ENCODE results near the gene RAB3IL1.

The RAB3IL1 gene

DNA sequence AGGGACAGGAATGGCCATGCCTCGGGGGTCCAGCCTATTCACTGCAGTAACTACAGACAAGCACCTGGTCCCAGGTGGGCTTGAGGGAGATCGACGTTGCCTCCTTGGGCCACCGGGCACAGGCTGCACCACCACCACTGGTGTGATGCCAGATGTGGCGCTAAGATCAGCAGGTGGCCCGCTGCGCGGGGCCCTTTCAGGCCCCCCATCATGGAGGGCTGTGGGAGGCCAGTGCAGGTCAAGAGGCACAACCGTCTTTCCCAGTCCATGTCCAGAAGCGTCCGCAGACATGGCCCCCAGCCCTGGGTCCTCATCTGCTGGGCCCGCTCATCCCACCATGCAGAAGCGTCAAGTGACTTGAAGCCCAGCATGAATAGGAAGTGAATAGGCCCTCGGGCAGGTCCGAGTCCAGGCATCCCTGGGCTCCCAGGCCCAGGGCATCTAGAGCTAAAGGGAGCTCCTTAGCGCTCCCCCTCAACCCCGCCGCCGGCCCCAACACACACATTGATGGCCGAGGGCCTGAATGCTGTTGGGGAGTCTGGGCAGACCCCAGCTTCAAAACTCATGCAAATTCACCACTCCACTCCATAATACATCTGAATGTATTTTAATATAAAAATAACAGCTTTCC is 44.3 kb downstream of the RAB3IL1 start:
- no peak for DNase-seq (ENCODE audit: extremely low spot score, insufficient read length, low read depth)
- FAIRE-seq, result no peak

DNA sequence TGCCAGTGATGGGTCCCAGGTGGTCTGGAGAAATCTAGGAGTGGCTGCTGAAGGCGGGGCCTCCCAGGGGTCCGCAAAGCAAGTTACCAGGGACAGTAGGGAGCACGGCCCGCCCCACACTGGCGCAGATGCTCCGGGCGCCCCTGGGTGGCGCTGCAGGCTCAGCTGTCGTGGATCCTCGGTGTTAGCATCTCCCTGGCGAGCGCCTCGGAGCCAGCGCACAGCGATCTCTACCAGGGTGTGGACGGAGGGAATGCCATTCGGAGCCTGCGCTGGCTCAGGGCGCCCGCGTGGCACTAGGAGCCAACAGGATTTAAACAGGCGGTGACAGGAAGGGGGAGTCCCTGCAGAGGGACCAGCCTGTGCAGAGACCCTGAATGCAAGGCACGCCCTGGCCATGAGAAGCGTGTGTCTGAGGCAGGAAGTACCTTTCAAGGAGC is 46.2 kb downstream of the RAB3IL1 start:
- peak; percentile 64 for DNase-seq (ENCODE audit: extremely low spot score, insufficient read length, low read depth)
- no peak for FAIRE-seq

DNA sequence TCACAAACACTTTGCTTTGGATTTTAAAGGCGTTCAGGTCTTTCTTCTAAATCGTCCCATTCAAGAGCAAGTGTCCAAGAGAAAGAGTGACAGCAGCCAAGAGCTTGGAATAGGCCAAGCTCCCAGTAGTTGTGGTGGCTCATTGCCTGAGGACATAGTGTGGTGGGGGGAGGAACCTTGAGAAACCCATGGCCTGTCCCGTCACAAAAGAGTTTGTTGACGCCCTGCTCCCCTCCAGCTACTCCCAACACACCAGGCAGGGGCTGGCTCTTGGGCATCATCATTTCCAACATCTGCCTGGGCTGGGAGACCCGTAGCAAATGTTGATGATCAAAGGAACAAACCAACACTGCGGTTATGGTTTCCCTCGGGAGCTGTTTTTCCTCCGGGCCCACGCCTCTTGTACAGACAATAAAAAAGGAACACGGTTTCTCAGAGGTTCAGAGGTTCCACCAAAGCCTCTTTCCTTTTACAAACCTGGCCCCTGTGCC is 46.8 kb downstream of the RAB3IL1 start:
- DNase-seq (ENCODE audit: extremely low spot score, insufficient read length, low read depth) (no peak), FAIRE-seq (no peak)

DNA sequence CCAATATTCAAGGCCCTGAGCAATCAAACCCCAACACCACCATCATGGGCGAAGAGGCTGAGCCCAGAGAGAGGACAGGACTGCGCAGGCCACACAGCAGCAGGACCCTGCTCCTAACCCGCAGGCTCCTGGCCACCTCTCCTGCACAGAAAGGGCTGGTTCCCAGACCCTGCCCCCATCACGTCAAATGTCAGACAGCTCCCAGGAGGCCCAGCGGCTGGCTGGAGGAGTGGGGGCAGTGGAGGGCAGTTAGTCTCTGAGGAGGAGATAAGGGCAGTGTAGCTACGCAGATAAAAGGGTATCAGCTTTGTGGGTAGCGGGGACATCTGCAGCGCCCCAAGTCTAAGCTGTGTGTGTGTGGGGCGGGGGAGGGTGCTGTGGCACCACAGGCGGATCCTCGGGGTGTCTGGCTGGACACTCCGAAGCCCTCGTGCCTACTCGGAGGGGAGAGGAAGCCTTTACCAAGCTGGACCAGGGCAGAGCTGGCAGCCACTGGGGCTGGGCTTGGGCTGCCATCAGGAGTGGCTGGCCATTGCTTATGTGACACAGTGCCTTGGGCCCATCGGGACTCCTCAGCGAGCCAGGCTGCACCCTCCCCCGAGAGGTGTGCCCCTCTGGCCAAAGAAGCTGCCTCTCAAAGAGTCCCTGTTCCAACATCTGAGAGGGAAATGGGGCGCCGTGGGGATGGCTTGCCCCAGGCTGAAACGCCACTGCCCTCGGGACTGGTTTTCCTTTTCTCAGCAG is 47.5 kb downstream of the RAB3IL1 start:
- DNase-seq (ENCODE audit: extremely low spot score, insufficient read length, low read depth) (no peak), FAIRE-seq (no peak)

- FAIRE-seq, result no peak
- DNase-seq (ENCODE audit: extremely low spot score, insufficient read length, low read depth), result no peak
These were observed 48.0 kb downstream of the RAB3IL1 start for GRCh38 chr11:61869429-61869707.

GRCh38 chr11:61868571-61869428 is 48.6 kb downstream of the RAB3IL1 start:
- no peak for DNase-seq (ENCODE audit: extremely low spot score, insufficient read length, low read depth)
- no peak for FAIRE-seq

- no peak for FAIRE-seq
- DNase-seq (ENCODE audit: extremely low spot score, insufficient read length, low read depth), result no peak
These were observed 50.4 kb downstream of the RAB3IL1 start for GRCh38 chr11:61866958-61867343.

DNA sequence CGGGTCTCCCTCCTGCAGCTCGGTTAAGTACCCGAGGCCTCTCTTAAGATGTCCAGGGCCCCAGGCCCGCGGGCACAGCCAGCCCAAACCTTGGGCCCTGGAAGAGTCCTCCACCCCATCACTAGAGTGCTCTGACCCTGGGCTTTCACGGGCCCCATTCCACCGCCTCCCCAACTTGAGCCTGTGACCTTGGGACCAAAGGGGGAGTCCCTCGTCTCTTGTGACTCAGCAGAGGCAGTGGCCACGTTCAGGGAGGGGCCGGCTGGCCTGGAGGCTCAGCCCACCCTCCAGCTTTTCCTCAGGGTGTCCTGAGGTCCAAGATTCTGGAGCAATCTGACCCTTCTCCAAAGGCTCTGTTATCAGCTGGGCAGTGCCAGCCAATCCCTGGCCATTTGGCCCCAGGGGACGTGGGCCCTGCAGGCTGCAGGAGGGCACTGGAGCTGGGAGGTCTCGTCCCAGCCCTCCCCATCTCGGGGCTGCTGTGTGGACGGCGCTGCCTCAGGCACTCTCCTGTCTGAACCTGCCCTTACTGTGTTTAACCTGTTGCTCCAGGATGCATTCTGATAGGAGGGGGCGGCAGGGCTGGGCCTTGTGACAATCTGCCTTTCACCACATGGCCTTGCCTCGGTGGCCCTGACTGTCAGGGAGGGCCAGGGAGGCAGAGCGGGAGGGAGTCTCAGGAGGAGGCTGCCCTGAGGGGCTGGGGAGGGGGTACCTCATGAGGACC is 51.0 kb downstream of the RAB3IL1 start:
- no peak for DNase-seq (ENCODE audit: extremely low spot score, insufficient read length, low read depth)
- no peak for FAIRE-seq

DNA sequence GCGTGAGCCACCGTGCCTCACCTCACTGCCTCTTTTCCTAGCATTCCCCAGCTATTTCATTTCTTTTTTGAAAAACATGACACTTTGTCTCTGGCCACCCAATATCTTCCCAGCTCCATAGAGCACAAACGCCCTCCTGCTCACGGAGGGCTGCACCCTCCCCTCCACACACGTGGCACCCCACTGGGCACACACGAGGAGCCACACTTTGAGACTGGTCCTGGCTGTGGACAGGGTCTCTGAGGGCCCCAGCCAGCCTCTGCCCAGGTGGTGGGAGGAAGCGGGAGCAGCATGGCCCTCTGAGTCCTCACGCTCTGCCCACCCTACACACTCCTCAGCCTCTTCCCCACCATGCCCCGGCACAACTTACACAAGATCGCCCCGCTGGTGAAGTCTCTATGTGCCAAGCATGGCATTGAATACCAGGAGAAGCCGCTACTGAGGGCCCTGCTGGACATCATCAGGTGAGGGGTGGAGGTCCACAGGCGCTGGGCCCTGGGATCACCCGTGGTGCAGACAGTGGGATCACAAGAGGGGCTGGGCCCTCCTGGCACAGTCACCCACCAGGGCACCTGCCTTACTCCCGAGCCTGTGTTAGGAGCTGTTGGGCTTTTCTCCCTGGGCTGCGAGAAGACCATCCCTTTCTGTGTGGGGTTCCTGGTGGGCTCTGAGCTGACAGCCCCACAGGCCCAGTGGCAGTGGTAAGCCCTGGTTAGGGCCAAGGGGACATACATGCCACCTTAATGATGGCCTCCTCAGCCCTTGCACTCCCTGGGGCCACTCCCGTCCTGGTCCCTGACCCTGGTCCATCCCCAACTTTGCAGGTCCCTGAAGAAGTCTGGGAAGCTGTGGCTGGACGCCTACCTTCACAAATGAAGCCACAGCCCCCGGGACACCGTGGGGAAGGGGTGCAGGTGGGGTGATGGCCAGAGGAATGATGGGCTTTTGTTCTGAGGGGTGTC is 52.3 kb downstream of the RAB3IL1 start:
- no peak for FAIRE-seq

GRCh38 chr11:61863548-61864081 is 53.8 kb downstream of the RAB3IL1 start:
- no peak for DNase-seq (ENCODE audit: extremely low spot score, insufficient read length, low read depth)
- no peak for FAIRE-seq

More for the DNA sequence above, 52.3 kb downstream of the RAB3IL1 start:
- no peak for DNase-seq (ENCODE audit: extremely low spot score, insufficient read length, low read depth)

DNA sequence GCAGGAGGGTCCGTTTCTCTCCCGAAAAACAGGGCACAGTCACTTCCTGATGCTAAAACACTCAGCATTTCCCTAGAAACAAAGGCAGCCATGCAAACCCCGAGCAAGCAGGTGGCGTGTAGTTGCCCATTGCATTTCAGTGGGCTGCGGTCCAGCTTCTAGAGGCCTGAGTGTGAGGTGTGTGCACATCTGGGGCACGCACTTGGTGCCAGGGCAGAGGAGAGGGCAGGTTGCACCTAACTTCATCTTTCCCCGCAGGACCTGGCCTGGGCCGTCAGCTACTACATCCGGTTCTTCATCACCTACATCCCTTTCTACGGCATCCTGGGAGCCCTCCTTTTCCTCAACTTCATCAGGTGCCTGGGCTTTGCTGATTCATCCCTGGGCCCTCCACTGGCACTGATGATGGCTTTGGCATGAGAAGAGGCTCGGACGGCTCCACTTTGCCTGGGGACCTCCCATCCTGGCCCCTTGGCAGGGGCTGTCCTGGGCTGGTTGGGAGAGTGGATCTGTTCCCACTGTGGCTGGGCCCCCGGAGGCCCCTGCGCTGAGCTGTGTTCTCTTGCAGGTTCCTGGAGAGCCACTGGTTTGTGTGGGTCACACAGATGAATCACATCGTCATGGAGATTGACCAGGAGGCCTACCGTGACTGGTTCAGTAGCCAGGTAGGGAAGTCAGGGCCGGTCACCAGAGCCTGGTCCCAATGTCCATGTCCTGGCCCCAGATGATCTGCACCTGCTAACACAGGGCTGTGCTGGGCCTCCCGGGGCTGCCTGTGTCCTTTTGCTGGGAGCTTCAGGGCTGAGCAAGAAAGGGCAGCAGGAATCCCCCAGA is 54.4 kb downstream of the RAB3IL1 start:
- no peak for DNase-seq (ENCODE audit: extremely low spot score, insufficient read length, low read depth)
- no peak for FAIRE-seq

DNA sequence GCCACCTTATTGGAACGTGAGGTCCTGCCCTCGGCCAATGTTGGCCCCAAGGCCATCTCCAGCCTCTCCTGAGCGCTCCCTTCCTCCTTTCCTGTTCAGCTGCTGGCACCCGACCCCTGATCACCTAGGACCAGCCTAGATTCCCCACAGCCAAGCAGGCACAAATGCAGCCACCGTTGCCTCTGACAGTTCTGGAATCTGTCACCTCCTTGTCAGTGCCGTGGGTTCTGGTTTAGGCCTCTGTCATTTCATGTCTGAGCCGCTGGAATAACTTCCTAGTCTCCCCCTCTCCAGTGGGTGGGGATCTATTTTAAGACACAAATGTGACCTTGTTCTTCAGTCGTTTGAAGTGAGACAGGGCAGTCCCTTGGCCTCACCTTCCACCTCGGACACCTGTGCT is 55.7 kb downstream of the RAB3IL1 start:
- FAIRE-seq, result no peak
- DNase-seq (ENCODE audit: extremely low spot score, insufficient read length, low read depth), result no peak

DNA sequence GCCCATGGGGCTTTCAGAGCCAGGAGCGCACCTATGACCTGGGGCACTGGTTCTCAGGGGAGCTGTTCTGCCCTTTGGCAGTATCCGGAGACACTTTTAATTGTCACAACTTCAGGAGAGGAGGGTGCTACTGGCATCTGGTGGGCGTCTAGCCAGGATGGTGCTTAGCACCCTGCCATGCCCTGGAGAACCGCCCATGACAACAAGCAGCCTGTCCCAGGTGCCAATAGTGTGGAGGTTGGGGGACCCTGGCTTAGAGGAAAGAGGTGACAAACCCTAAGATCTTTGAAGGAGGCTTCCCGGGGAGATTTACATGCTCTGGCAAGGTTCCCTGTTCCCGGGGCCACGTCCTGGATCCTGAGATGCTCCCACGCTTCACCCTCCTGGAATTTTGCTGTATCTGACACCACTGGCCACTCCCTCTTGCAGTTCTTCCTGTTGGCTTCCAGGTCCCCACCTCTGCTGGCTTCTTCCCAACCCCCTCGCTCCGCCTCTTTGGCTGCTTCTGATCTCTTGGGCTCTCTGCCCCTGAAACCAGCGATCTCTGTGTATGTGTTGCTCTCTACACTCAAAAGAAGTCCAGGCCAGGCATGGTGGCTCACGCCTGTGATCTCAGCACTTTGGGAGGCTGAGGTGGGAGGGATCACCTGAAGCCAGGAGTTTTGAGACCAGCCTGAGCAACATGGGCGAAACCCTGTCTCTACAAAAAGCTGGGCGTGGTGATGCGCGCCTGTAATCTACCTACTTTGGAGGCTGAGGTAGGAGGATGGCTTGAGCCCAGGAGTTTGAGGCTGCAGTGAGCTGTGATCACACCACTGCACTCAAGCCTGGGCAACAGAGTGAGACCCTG is 57.1 kb downstream of the RAB3IL1 start:
- FAIRE-seq (no peak), DNase-seq (ENCODE audit: extremely low spot score, insufficient read length, low read depth) (no peak)

DNA sequence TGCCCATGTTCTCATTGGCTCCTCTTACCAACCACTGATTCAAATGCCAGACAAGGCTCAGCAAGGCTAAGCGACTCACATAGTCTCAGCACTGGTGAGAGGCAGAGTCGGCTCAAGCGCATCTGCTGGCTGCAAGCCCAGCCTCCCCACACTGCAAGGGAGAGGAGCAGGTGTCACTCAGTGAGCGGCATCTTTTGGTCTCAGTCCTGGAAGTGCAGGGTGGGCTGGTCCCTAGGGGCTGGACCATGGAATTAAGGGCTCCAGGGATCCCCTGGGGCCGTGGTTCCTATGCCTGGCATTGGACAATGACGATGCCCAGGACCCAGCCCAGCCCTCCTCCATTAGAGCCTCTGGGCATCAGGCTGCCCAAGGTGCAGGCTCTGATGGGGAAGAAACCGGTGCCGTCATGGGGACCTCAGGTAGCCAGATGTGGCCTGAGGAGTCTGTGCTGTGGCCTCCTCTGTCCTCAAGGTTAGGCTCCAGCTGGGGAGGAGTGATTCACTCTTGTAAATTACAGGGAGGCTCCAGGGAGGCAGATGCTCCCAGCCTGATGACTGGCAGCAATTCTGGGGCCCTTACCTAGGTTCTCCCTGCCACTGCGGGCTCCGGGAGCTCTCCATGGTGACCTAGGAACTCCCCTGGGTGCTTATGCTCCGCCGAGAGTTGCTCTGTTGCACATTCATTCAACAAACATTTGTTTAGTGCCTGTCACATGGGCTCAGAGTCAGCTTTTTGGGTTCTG is 61.3 kb downstream of the RAB3IL1 start:
- no peak for DNase-seq (ENCODE audit: extremely low spot score, insufficient read length, low read depth)
- no peak for FAIRE-seq

DNA sequence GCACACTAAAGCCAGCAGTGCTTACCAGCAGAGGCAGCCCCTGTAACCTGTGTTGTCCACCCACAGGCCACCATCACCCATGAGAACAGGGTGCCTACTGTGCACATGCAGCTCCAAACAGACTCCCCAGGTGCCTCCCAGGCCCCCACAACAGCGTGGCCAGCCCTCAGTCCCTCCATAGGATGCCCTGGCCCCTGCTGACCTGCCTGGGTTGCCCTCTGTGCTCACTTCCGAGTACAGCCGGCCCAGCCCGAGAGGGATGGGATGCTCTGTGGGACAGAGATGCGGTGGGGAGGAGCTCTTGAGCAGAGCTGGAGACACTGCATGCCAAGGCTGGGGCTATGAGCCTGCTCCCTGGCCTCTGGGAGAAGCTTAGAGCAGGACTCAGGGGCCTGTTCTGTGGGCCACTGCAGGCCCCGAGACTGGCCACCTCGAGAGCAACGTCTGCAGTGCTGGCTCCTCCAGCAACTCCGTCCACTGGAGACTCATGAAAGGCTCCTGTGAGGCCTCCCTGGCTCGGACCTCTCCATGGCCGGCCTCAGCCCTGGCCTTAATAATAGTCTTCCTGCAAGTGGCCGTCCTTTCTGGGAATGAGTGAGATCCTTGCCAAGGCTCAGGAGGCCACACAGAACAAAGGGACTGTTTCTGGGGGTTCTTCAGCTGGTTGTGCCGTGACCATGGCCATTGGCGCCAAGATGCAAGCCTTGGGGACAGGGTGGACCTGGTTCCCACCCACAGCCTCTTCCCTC is 62.2 kb downstream of the RAB3IL1 start:
- FAIRE-seq, result no peak

More for the DNA sequence above, 62.2 kb downstream of the RAB3IL1 start:
- no peak for DNase-seq (ENCODE audit: extremely low spot score, insufficient read length, low read depth)
